Activated CD8-positive, alpha-beta T cell treated with anti-CD3 and anti-CD28 coated beads for 36 hours (primary cell): ENCODE measurements around the gene TENT4A. TPM values are rescaled to one million over a fixed set of nuclear protein-coding genes. Genes with fewer than 3 reads are reported as not detected.
A peak's percentile ranks its signal among the peaks of the same experiment; 100 is the strongest.

Experiments used
- ATAC-seq: fragments of 200-7000 bp; cut with Tn5 transposase; one replicate; pipeline ENCODE4 v1.10.0; 2021; ENCODE audit warnings: mild to moderate bottlenecking, moderate library complexity
- CTCF ChIA-PET: fragments of 350-600 bp; sonication (Branson Sonifier 250); formaldehyde crosslinking; loops from one replicate; lab custom pipeline; 2021; ENCODE audit warnings: antibody characterized with exemption; lab: Charles Lee
- POLR2A ChIA-PET: fragments of 350-600 bp; sonication (Branson Sonifier 250); formaldehyde crosslinking; loops from one replicate; lab custom pipeline; 2021; ENCODE audit warnings: antibody characterized with exemption; lab: Charles Lee
- DNase-seq: peaks from one replicate; pipeline ENCODE4 v3.0.0-alpha.2; 2020
- H3K27ac Mint-ChIP-seq: one replicate; pipeline ENCODE4 v1.8.0; 2021; ENCODE audit warnings: mild to moderate bottlenecking, mixed read lengths
- H3K27me3 Mint-ChIP-seq: one replicate; pipeline ENCODE4 v1.8.0; 2021; ENCODE audit warnings: mixed read lengths
- H3K36me3 Mint-ChIP-seq: one replicate; pipeline ENCODE4 v1.8.0; 2021; ENCODE audit warnings: low read depth, mixed read lengths
- H3K4me1 Mint-ChIP-seq: one replicate; pipeline ENCODE4 v1.8.0; 2021; ENCODE audit warnings: low read depth, mixed read lengths
- H3K4me3 Mint-ChIP-seq: one replicate; pipeline ENCODE4 v1.8.0; 2021; ENCODE audit warnings: mild to moderate bottlenecking, moderate library complexity, mixed read lengths
- H3K9me3 Mint-ChIP-seq: one replicate; pipeline ENCODE4 v1.8.0; 2021; ENCODE audit warnings: mixed read lengths
- CTCF ChIP-seq: fragments of 200-600 bp; IDR thresholded peaks from one replicate; pipeline ENCODE4 v1.8.0; 2022; ENCODE audit warnings: antibody characterized with exemption, mild to moderate bottlenecking
- intact Hi-C: fragments of 100-400 bp; cut with micrococcal nuclease; formaldehyde crosslinking; loops from one replicate; pipeline ENCODE4 v1.10.0; 2022
- total RNA-seq, 2 experiments: library from RNA; stranded (reverse); gene quantifications; one replicate each; pipeline ENCODE4 v1.2.3, GENCODE V29; 2021

The TENT4A gene
- total RNA-seq, 2 experiments from 2014 or later, result 50.6 to 51.9 TPM

GRCh38 chr5:6747103-6747502, 33.9 kb downstream of the TENT4A start:
- H3K27ac Mint-ChIP-seq, result no peak overlapping the region
- peaks cover 56% of the 10 kb centered on the region for H3K36me3 Mint-ChIP-seq
- no peak for ATAC-seq
- H3K9me3 Mint-ChIP-seq, result no peaks in the 10 kb centered on the region
- TF ChIP-seq CTCF, result no peak
- H3K4me1 Mint-ChIP-seq, result peaks cover 6% of the 10 kb centered on the region
- no peak overlapping the region for H3K4me3 Mint-ChIP-seq
- intact Hi-C loops, result no loop called here
- CTCF ChIA-PET, result interaction anchor here (0.9 kb wide), 2 partner anchors 12 to 116 kb away, joined by 3 to 4 read pairs; no protein-coding TSS in a partner anchor
- POLR2A ChIA-PET, result no interaction called here
- no peaks in the 10 kb centered on the region for H3K27me3 Mint-ChIP-seq
- DNase-seq, result no peak

- ChIA-PET CTCF (no interaction called here), POLR2A (no interaction called here)
- no peak overlapping the region for H3K27ac Mint-ChIP-seq
- H3K4me1 Mint-ChIP-seq, result peaks cover 6% of the 10 kb centered on the region
- H3K36me3 Mint-ChIP-seq, result peaks cover 60% of the 10 kb centered on the region
- H3K27me3 Mint-ChIP-seq, result no peaks in the 10 kb centered on the region
- no peaks in the 10 kb centered on the region for H3K9me3 Mint-ChIP-seq
- DNase-seq (no peak), ATAC-seq (no peak)
- intact Hi-C loops, result no loop called here
- TF ChIP-seq CTCF, result no peak
- H3K4me3 Mint-ChIP-seq, result no peak overlapping the region
Measured at GRCh38 chr5:6748142-6748541, 34.9 kb downstream of the TENT4A start.

- H3K4me1 Mint-ChIP-seq, result peaks cover 6% of the 10 kb centered on the region
- ChIA-PET POLR2A (interaction anchor here (0.6 kb wide), 1 partner anchor 129 kb away, joined by 3 read pairs; no protein-coding TSS in a partner anchor), CTCF (no interaction called here)
- intact Hi-C loops, result no loop called here
- peaks cover 69% of the 10 kb centered on the region for H3K36me3 Mint-ChIP-seq
- no peak for TF ChIP-seq CTCF
- ATAC-seq, result no peak
- H3K27me3 Mint-ChIP-seq, result no peaks in the 10 kb centered on the region
- H3K27ac Mint-ChIP-seq, result no peak overlapping the region
- no peaks in the 10 kb centered on the region for H3K9me3 Mint-ChIP-seq
- no peak overlapping the region for H3K4me3 Mint-ChIP-seq
- no peak for DNase-seq
Measured at GRCh38 chr5:6749026-6749716, 35.9 kb downstream of the TENT4A start.

- Mint-ChIP-seq H3K27me3 (no peaks in the 10 kb centered on the region), H3K36me3 (peaks cover 68% of the 10 kb centered on the region), H3K9me3 (no peaks in the 10 kb centered on the region), H3K4me3 (no peak overlapping the region), H3K27ac (peak overlapping the region; percentile 42), H3K4me1 (peaks cover 6% of the 10 kb centered on the region)
- DNase-seq (no peak), ATAC-seq (no peak)
- intact Hi-C loops, result no loop called here
- ChIA-PET POLR2A (interaction anchor here (1.2 kb wide), 1 partner anchor 11 kb away, joined by 3 read pairs; no protein-coding TSS in a partner anchor), CTCF (no interaction called here)
- no peak for TF ChIP-seq CTCF
Measured at GRCh38 chr5:6750142-6750840, 37.1 kb downstream of the TENT4A start.
